Hepatocyte (in vitro differentiated cells): ENCODE data around the gene CLBA1. TPM values are rescaled to one million over a fixed set of nuclear protein-coding genes. Genes with fewer than 3 reads are reported as not detected.

Source experiments
- DNase-seq: peaks from one replicate; pipeline ENCODE4 v3.0.0-alpha.2; 2016; ENCODE audit warnings: low spot score
- H2AFZ ChIP-seq: fragments of 200-600 bp; sonication (generic); 2 replicates; pipeline ENCODE4 v1.6.0; 2016; ENCODE audit warnings: antibody characterized with exemption, mild to moderate bottlenecking
- H3K27ac ChIP-seq: fragments of 200-600 bp; sonication (generic); 2 replicates; pipeline ENCODE4 v1.5.1; 2016; ENCODE audit warnings: mild to moderate bottlenecking
- H3K27me3 ChIP-seq: fragments of 200-600 bp; sonication (generic); 2 replicates; pipeline ENCODE4 v1.6.1; 2016
- H3K36me3 ChIP-seq: fragments of 200-600 bp; sonication (generic); replicated peaks from 2 replicates; pipeline ENCODE4 v1.5.1; 2016; ENCODE audit warnings: low read depth; ENCODE audit not compliant: insufficient read depth
- H3K4me1 ChIP-seq: fragments of 200-600 bp; sonication (generic); 2 replicates; pipeline ENCODE4 v1.5.1; 2016; ENCODE audit warnings: mild to moderate bottlenecking, moderate library complexity; ENCODE audit not compliant: insufficient read depth
- H3K4me2 ChIP-seq: fragments of 200-600 bp; sonication (generic); 2 replicates; pipeline ENCODE4 v1.6.0; 2016
- H3K4me3 ChIP-seq: fragments of 200-600 bp; sonication (generic); 2 replicates; pipeline ENCODE4 v1.5.1; 2016; ENCODE audit warnings: mild to moderate bottlenecking
- H3K79me2 ChIP-seq: fragments of 200-600 bp; sonication (generic); 2 replicates; pipeline ENCODE4 v1.6.0; 2017; ENCODE audit warnings: mild to moderate bottlenecking
- H3K9me2 ChIP-seq: fragments of 200-600 bp; sonication (generic); replicated peaks from 2 replicates; pipeline ENCODE4 v1.6.0; 2017; ENCODE audit warnings: mild to moderate bottlenecking; ENCODE audit not compliant: insufficient read depth
- H3K9me3 ChIP-seq: fragments of 200-600 bp; sonication (generic); 2 replicates; pipeline ENCODE4 v1.5.1; 2016; ENCODE audit warnings: low read depth, mild to moderate bottlenecking
- H4K20me1 ChIP-seq: fragments of 200-600 bp; sonication (generic); 2 replicates; pipeline ENCODE4 v1.6.0; 2016; ENCODE audit warnings: mild to moderate bottlenecking; ENCODE audit not compliant: insufficient read depth, poor library complexity, severe bottlenecking
- EZH2 ChIP-seq: fragments of 200-600 bp; sonication (generic); IDR thresholded peaks from 2 replicates; pipeline ENCODE4 v1.6.1; 2016; ENCODE audit warnings: antibody characterized with exemption, mild to moderate bottlenecking, borderline replicate concordance
- EZH2phosphoT487 ChIP-seq: fragments of 200-600 bp; sonication (generic); IDR thresholded peaks from one replicate; pipeline ENCODE4 v1.6.1; 2018; ENCODE audit warnings: antibody characterized with exemption, mild to moderate bottlenecking, low read depth, moderate library complexity; ENCODE audit not compliant: unreplicated experiment, severe bottlenecking
- WGBS: methylation state at CpG from one replicate; pipeline ENCODE4 v1.1.6; 2016; ENCODE audit warnings: low lambda C conversion rate; ENCODE audit errors: missing lambda C conversion rate; 5-methylcytosine and 5-hydroxymethylcytosine counted together
- polyA plus RNA-seq: library from polyadenylated mRNA; unstranded; fragments of >200 nt; fragmentation: Nextera tagmentation; extraction: Ambion mirVana; gene quantifications from 2 replicates; pipeline ENCODE4 v1.2.1, GENCODE V29; 2016
- total RNA-seq: library from RNA; depleted of rRNA; stranded (reverse); fragments of >200 nt; gene quantifications from 2 replicates; pipeline ENCODE4 v1.2.3, GENCODE V29; 2014
- TF ChIP-seq, protein P1 (sequence below): fragments of 200-600 bp; sonication (generic); IDR thresholded peaks from 2 replicates; pipeline ENCODE4 v1.5.1; 2016; ENCODE audit warnings: antibody characterized with exemption, mild to moderate bottlenecking; ENCODE audit not compliant: poor library complexity

Gene CLBA1
- total and polyA plus RNA-seq, 2 experiments from 2014 or later: 6.4 to 9.3 TPM

DNA sequence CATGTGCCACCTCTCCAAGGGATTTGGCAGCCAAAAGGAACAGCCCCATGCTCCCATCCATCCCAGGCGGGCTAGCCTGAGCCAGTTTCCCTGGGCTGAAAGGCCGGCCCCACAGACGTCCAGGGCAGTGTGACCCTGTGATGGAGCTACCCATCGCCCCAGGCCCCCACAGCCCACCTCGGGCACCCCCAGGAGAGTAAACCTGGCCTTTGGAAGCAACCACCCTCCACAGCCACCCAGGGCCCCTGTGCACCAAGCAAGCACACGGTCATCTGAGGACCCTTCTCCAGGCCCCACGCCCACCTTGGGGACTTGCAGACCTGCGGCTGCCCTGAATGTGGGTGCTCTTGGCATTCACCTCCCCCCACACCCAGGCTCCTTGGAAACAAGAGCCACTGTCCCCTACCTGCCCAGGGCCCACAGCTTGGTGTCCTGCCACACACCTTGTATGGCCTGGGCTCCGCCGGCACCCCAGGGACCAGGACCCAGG lies 15.8 kb upstream of the CLBA1 start:
- Histone ChIP-seq H3K4me2 (no peak overlapping the region), H3K4me1 (peaks cover 58% of the 10 kb centered on the region), H3K4me3 (no peak overlapping the region), H3K79me2 (no peaks in the 10 kb centered on the region), H3K9me2 (no peaks in the 10 kb centered on the region), H4K20me1 (no peaks in the 10 kb centered on the region), H2AFZ (no peak overlapping the region), H3K27ac (no peak overlapping the region), H3K27me3 (peaks cover 4% of the 10 kb centered on the region), H3K9me3 (no peaks in the 10 kb centered on the region), H3K36me3 (no peaks in the 10 kb centered on the region)
- TF ChIP-seq, protein P1, sequence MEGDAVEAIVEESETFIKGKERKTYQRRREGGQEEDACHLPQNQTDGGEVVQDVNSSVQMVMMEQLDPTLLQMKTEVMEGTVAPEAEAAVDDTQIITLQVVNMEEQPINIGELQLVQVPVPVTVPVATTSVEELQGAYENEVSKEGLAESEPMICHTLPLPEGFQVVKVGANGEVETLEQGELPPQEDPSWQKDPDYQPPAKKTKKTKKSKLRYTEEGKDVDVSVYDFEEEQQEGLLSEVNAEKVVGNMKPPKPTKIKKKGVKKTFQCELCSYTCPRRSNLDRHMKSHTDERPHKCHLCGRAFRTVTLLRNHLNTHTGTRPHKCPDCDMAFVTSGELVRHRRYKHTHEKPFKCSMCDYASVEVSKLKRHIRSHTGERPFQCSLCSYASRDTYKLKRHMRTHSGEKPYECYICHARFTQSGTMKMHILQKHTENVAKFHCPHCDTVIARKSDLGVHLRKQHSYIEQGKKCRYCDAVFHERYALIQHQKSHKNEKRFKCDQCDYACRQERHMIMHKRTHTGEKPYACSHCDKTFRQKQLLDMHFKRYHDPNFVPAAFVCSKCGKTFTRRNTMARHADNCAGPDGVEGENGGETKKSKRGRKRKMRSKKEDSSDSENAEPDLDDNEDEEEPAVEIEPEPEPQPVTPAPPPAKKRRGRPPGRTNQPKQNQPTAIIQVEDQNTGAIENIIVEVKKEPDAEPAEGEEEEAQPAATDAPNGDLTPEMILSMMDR: no peak
- DNase-seq: no peak
- WGBS: 95% methylated on average over 10 of the region's 10 CpGs

DNA sequence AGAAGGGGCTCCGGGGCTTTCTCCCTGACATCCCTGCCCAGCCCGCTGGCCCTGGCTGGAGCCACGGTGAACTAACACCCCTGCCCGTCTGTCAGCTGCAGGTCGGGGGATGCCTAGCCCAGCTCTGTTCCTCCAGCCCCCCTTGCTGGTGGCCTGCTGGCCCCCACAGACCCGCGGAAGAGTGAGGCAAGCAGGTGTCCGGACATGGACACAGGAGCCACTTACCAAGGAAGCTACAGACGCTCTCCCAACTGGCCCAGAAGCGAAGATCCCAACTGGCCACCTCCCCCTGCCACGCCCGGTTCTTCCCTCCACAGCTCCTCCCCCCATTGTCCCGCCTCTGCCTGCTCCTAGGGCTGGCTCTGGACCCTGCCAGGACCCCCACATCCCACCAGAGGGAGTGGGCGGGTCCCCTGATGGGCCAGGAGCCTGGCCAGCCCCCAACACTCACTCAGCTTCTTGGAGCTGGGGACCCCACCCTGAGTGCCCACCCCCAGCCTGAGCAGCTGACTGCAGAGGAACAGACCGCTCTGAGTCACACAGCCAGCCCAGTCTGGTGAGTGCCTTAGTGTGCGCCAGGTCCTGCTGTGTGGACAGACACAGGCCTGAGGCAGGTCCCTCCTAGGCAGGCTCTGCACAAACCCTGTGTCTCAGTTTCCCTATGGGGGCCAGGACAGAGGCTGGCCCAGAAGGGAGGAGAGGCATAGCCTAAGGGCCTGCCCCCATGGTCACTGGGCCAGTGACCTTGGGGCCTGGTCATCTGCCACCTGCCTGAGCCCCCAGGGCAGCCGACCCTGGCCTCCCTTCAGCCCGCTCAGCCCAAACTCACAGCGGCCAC lies 15.1 kb upstream of the CLBA1 start:
- Histone ChIP-seq H3K36me3 (no peaks in the 10 kb centered on the region), H3K4me2 (no peak overlapping the region), H3K9me2 (no peaks in the 10 kb centered on the region), H3K79me2 (no peaks in the 10 kb centered on the region), H3K9me3 (no peaks in the 10 kb centered on the region), H2AFZ (no peak overlapping the region), H4K20me1 (no peaks in the 10 kb centered on the region), H3K27me3 (peaks cover 4% of the 10 kb centered on the region), H3K4me1 (peaks cover 58% of the 10 kb centered on the region), H3K4me3 (no peak overlapping the region), H3K27ac (peak overlapping the region; percentile 27)
- DNase-seq: peak; percentile 66
- 85% methylated on average over 15 of the region's 19 CpGs for WGBS
- TF ChIP-seq EZH2phosphoT487 (no peak), EZH2 (no peak)
- TF ChIP-seq, protein P1: no peak

DNA sequence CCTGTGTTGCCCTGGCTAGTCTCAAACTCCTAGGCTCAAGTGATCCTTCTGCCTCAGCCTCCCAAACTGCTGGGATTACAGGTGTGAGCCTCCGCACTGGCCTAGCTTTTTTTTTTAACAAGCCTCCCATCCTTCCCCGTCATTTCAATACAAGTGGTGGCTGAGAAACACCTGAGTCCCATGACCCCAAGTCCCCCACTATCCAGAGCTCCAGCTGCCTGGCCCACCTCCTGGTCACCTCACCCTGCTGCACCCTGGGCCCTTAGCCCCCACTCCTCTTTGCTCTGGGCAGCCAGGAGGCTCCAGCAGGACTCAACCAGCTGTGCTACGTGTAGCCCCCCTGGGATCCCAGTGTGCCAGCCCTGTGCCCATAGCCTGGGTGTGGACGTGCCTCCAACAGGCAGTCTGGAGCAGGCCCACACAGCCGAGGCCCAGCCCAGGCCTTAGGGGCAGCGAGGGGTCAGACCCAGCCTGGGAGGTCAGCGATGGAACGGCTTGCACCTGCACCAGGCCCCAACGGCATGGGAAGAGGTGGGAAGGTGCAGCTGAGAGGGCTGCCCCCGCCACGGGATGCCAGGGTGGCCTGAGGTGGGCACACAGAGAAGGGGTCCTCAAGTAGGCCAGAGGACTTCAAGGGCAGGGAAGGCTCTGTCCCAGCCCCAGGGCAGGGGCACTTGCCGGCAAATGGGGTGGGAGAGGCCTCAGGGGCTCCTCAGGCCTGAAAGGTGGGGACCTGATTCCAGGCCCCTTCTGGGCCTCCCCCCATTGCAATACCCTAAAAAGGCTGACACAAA lies 13.9 kb upstream of the CLBA1 start:
- no peak for TF ChIP-seq EZH2phosphoT487
- TF ChIP-seq, protein P1: no peak
- TF ChIP-seq EZH2: no peak
- H3K27ac ChIP-seq: peak overlapping the region; percentile 87
- peak overlapping the region; percentile 44 for H3K4me2 ChIP-seq
- H3K27me3 ChIP-seq: peaks cover 2% of the 10 kb centered on the region
- no peak overlapping the region for H2AFZ ChIP-seq
- H3K9me2 ChIP-seq: no peaks in the 10 kb centered on the region
- 96% methylated on average over 12 of the region's 12 CpGs for WGBS
- H3K4me3 ChIP-seq: no peak overlapping the region
- no peaks in the 10 kb centered on the region for H3K79me2 ChIP-seq
- DNase-seq: no peak
- no peaks in the 10 kb centered on the region for H4K20me1 ChIP-seq
- H3K9me3 ChIP-seq: no peaks in the 10 kb centered on the region
- H3K36me3 ChIP-seq: no peaks in the 10 kb centered on the region
- H3K4me1 ChIP-seq: peaks cover 63% of the 10 kb centered on the region
